Endothelial cell of umbilical vein (primary cell): ENCODE data around the gene INO80B. TPM values are rescaled to one million over a fixed set of nuclear protein-coding genes. Genes with fewer than 3 reads are reported as not detected.
A peak's percentile ranks its signal among the peaks of the same experiment; 100 is the strongest.

Experiments used
- BruUV-seq: library from RNA; stranded (reverse); fragments of 400-500 nt; replicated peaks from 2 replicates; lab custom pipeline; 2021; lab: Mats Ljungman, UMichigan
- CTCF ChIA-PET: fragments of 300-600, 350-600 bp; sonication (Branson Sonifier 250); formaldehyde crosslinking; loops from one replicate; lab custom pipeline; 2021; ENCODE audit warnings: antibody characterized with exemption, inconsistent platforms; lab: Charles Lee
- POLR2A ChIA-PET: fragments of 300-600, 350-600 bp; sonication (Branson Sonifier 250); formaldehyde crosslinking; loops from one replicate; lab custom pipeline; 2021; ENCODE audit warnings: antibody characterized with exemption, inconsistent platforms; lab: Charles Lee
- DNase-seq: peaks from one replicate; pipeline ENCODE4 v3.0.0-alpha.2; 2011; ENCODE audit warnings: low read depth, low spot score
- FAIRE-seq: peaks from 2 replicates; lab custom pipeline; 2011; peaks lifted over from hg19 to GRCh38; lab: Jason Lieb, UNC
- H2AFZ ChIP-seq: 2 replicates; pipeline ENCODE4 v1.6.0; 2012; ENCODE audit warnings: low read depth, low read length, control low read depth, inconsistent platforms
- H3K27ac ChIP-seq: 2 replicates; pipeline ENCODE4 v1.5.1; 2011; ENCODE audit warnings: low read depth, mild to moderate bottlenecking, control low read depth, low read length, moderate library complexity; ENCODE audit not compliant: insufficient read depth
- H3K27me3 ChIP-seq, 2 experiments: 2 replicates each; pipeline versions ENCODE4 v1.6.0 to v1.6.1; 2011; ENCODE audit warnings: low read length in 2 of 2, mixed read lengths in 1 of 2; ENCODE audit not compliant: control insufficient read depth in 2 of 2, insufficient read depth in 2 of 2
- H3K36me3 ChIP-seq, 2 experiments: 2 replicates in 1 of 2; 3 replicates in 1 of 2; pipeline ENCODE4 v1.5.1; 2011; ENCODE audit warnings: low read length in 2 of 2, mild to moderate bottlenecking in 1 of 2, moderate library complexity in 1 of 2; ENCODE audit not compliant: control insufficient read depth in 2 of 2, insufficient read depth in 2 of 2; ENCODE audit errors: extremely low read depth in 1 of 2
- H3K4me1 ChIP-seq: 3 replicates; pipeline ENCODE4 v1.5.1; 2011; ENCODE audit warnings: mild to moderate bottlenecking, low read length; ENCODE audit not compliant: control insufficient read depth, insufficient read depth; ENCODE audit errors: extremely low read depth
- H3K4me2 ChIP-seq: 2 replicates; pipeline ENCODE4 v1.6.1; 2011; ENCODE audit warnings: low read length, control low read depth, mixed read lengths; ENCODE audit not compliant: insufficient read depth
- H3K4me3 ChIP-seq, 3 experiments: fragments of 200-600 bp in 1 of 3; sonication (generic), shearing (Covaris generic) in 1 of 3; replicated peaks in 1 of 3; 2 replicates each; pipeline ENCODE4 v1.5.1; 2011 to 2016; ENCODE audit warnings: control low read depth in 3 of 3, low read length in 3 of 3, mild to moderate bottlenecking in 2 of 3, inconsistent platforms in 1 of 3, low read depth in 1 of 3, moderate library complexity in 1 of 3; ENCODE audit not compliant: insufficient read depth in 1 of 3
- H3K79me2 ChIP-seq: 2 replicates; pipeline ENCODE4 v1.6.0; 2012; ENCODE audit warnings: low read length, inconsistent platforms; ENCODE audit not compliant: control insufficient read depth, insufficient read depth
- H3K9ac ChIP-seq: replicated peaks from 2 replicates; pipeline ENCODE3; 2011; ENCODE audit warnings: low read length, control low read depth; ENCODE audit not compliant: insufficient read depth; ENCODE audit errors: extremely low read depth
- H3K9me1 ChIP-seq: replicated peaks from 3 replicates; pipeline ENCODE4 v1.6.0; 2011; ENCODE audit warnings: mild to moderate bottlenecking, low read length; ENCODE audit not compliant: control insufficient read depth, insufficient read depth; ENCODE audit errors: extremely low read depth
- H3K9me3 ChIP-seq: replicated peaks from 2 replicates; pipeline ENCODE4 v1.5.1; 2012; ENCODE audit warnings: low read length, inconsistent platforms; ENCODE audit not compliant: control insufficient read depth, insufficient read depth
- H4K20me1 ChIP-seq: replicated peaks from 2 replicates; pipeline ENCODE3; 2011; ENCODE audit warnings: mild to moderate bottlenecking, low read length; ENCODE audit not compliant: control insufficient read depth, insufficient read depth; ENCODE audit errors: extremely low read depth
- EZH2 ChIP-seq: IDR thresholded peaks from 2 replicates; pipeline ENCODE4 v1.6.1; 2012; ENCODE audit warnings: borderline replicate concordance, low read depth, mild to moderate bottlenecking, moderate library complexity, low read length, inconsistent platforms; ENCODE audit not compliant: severe bottlenecking
- FOS ChIP-seq: IDR thresholded peaks from 2 replicates; pipeline ENCODE4 v1.6.1; 2011; ENCODE audit warnings: mild to moderate bottlenecking, low read length, moderate library complexity, borderline replicate concordance; ENCODE audit not compliant: insufficient read depth
- GATA2 ChIP-seq: IDR thresholded peaks from 2 replicates; pipeline ENCODE4 v1.7.0; 2011; ENCODE audit warnings: low read depth, mild to moderate bottlenecking, moderate library complexity, mixed read lengths, low read length; ENCODE audit not compliant: insufficient read length, insufficient read depth
- JUN ChIP-seq: IDR thresholded peaks from 2 replicates; pipeline ENCODE4 v1.6.1; 2011; ENCODE audit warnings: borderline replicate concordance, low read depth; ENCODE audit not compliant: insufficient read length, insufficient read depth
- MYC ChIP-seq: IDR thresholded peaks from one replicate; pipeline ENCODE4 v1.6.1; 2011; ENCODE audit warnings: mild to moderate bottlenecking, low read depth, low read length
- POLR2A ChIP-seq: IDR thresholded peaks from 2 replicates; pipeline ENCODE4 v1.6.1; 2012; ENCODE audit warnings: low read depth, mild to moderate bottlenecking, control low read depth, low read length
- POLR2AphosphoS5 ChIP-seq: IDR thresholded peaks from 2 replicates; pipeline ENCODE4 v1.6.1; 2012; ENCODE audit warnings: low read depth, mild to moderate bottlenecking, control low read depth, low read length, moderate library complexity; ENCODE audit not compliant: insufficient read depth
- dilution Hi-C: fragments of 300-500 bp; cut with MboI; formaldehyde crosslinking; loops from one replicate; pipeline ENCODE4 v1.15.0; 2019; ENCODE audit warnings: low sequenced_read_pairs; ENCODE audit not compliant: extremely low pct_ligation_motif_present
- intact Hi-C: fragments of 100-400 bp; cut with micrococcal nuclease; formaldehyde crosslinking; loops from one replicate; pipeline ENCODE4 v1.10.0; 2022
- polyA plus RNA-seq, 4 experiments: library from polyadenylated mRNA; depleted of rRNA in 3 of 4; stranded (reverse) in 3 of 4; unstranded in 1 of 4; fragments of >200 nt; gene quantifications; 2 replicates each; pipeline versions ENCODE4 v1.2.1 to v1.2.3, GENCODE V29; 2011 to 2012; ENCODE audit warnings: missing spikeins in 1 of 4
- total RNA-seq: library from RNA; stranded (reverse); gene quantifications from 2 replicates; pipeline ENCODE4 v1.2.3, GENCODE V29; 2021
- TF ChIP-seq, protein P1 (sequence below), 2 donors: IDR thresholded peaks; 1 replicate in 1 of 2; 2 replicates in 1 of 2; pipeline ENCODE4 v1.5.1; 2011; ENCODE audit warnings: low read length in 2 of 2, mild to moderate bottlenecking in 2 of 2, moderate library complexity in 2 of 2, control low read depth in 1 of 2, inconsistent platforms in 1 of 2, low read depth in 1 of 2; ENCODE audit not compliant: insufficient read depth in 1 of 2; ENCODE audit errors: extremely low read depth in 1 of 2
- TF ChIP-seq, protein P2 (sequence below): IDR thresholded peaks from 2 replicates; pipeline ENCODE4 v1.6.1; 2011; ENCODE audit not compliant: insufficient read depth, insufficient read length

The INO80B gene
- total and polyA plus RNA-seq, 2 donors (not counting 3 experiments of a cell fraction or from before 2014, with no cell fraction given) = 15.1 to 24.2 TPM

DNA sequence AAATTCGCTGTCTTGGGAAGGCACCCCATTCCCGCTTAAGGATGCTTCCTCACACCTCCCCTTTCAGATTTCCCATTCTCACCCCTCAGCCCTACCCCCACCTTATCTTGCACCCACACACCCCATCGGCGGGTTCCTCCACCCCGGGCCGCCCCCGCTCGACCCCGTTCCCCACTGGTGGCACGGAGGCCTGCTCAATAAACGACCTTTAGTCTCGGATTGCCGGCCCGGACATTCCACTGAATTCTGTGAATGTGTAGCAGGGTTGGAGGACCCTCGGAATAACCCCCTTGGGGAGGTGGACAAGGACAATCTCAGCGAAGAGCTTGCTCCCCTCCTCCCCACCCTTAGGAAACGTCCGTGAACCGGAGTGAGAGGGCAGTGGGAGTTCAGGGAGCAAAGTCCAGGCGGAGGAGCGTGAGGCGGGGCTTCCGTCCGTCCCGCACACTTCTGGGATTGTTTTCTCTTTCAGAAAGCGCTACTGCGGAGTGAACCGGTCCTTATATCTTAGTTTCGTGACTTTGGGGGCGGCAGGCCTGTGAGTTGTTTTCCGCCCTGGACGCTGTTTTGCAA is 47.3 kb downstream of the INO80B start:
- H3K36me3 ChIP-seq = peaks cover 0 to 4% of the 10 kb centered on the region in 2 experiments
- no TSS peak for BruUV-seq
- CTCF ChIA-PET = no interaction called here
- peak overlapping the region; percentile 62 for H3K4me2 ChIP-seq
- POLR2A ChIA-PET = interaction anchor here (0.6 kb wide), 1 partner anchor 35 kb away, joined by 9 read pairs; no protein-coding TSS in a partner anchor
- peak; percentile 63 for FAIRE-seq
- no peak for DNase-seq
- no peaks in the 10 kb centered on the region for H3K9me1 ChIP-seq
- peaks cover 4% of the 10 kb centered on the region for H3K79me2 ChIP-seq
- no peaks in the 10 kb centered on the region for H3K9me3 ChIP-seq
- H3K9ac ChIP-seq = peak overlapping the region; percentile 46
- dilution Hi-C loops (no loop called here), intact Hi-C loops (loop anchor here (5.0 kb wide), 1 partner anchor 150 kb away; the partner anchor contains the start of gene SEMA4F)
- peaks cover 41% of the 10 kb centered on the region for H3K4me1 ChIP-seq
- no peaks in the 10 kb centered on the region for H4K20me1 ChIP-seq
- peak overlapping the region; percentile 59 for H3K27ac ChIP-seq
- peaks cover 23 to 35% of the 10 kb centered on the region in 2 experiments for H3K27me3 ChIP-seq
- H2AFZ ChIP-seq = peak overlapping the region; percentile 41
- peak overlapping the region; percentile 44 to 55 (median 50) for H3K4me3 ChIP-seq
- TF ChIP-seq, protein P1, sequence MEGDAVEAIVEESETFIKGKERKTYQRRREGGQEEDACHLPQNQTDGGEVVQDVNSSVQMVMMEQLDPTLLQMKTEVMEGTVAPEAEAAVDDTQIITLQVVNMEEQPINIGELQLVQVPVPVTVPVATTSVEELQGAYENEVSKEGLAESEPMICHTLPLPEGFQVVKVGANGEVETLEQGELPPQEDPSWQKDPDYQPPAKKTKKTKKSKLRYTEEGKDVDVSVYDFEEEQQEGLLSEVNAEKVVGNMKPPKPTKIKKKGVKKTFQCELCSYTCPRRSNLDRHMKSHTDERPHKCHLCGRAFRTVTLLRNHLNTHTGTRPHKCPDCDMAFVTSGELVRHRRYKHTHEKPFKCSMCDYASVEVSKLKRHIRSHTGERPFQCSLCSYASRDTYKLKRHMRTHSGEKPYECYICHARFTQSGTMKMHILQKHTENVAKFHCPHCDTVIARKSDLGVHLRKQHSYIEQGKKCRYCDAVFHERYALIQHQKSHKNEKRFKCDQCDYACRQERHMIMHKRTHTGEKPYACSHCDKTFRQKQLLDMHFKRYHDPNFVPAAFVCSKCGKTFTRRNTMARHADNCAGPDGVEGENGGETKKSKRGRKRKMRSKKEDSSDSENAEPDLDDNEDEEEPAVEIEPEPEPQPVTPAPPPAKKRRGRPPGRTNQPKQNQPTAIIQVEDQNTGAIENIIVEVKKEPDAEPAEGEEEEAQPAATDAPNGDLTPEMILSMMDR (IDR thresholded peaks at IDR 0.05; ENCODE audit: extremely low read depth in 1 of 2, insufficient read depth in 1 of 2, low read depth in 1 of 2, low read length in 2 of 2) = no peak
- TF ChIP-seq POLR2A (no peak), MYC (no peak), EZH2 (no peak), POLR2AphosphoS5 (no peak), FOS (no peak), JUN (no peak), GATA2 (no peak)
- TF ChIP-seq, protein P2, sequence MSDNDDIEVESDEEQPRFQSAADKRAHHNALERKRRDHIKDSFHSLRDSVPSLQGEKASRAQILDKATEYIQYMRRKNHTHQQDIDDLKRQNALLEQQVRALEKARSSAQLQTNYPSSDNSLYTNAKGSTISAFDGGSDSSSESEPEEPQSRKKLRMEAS = no peak
